CD8-positive, alpha-beta memory T cell (primary cell): ENCODE measurements around the gene METTL17. TPM values are rescaled to one million over a fixed set of nuclear protein-coding genes. Genes with fewer than 3 reads are reported as not detected.
"Not testable (repeated sequence)": the region's sequence is repeated elsewhere in the genome, so short reads cannot be mapped to it uniquely, and the experiment has no call there.

Experiments used
- CTCF ChIA-PET: fragments of 350-600 bp; sonication (Branson Sonifier 250); formaldehyde crosslinking; loops from one replicate; lab custom pipeline; 2021; ENCODE audit warnings: antibody characterized with exemption; lab: Charles Lee
- POLR2A ChIA-PET: fragments of 350-600 bp; sonication (Branson Sonifier 250); formaldehyde crosslinking; loops from one replicate; lab custom pipeline; 2021; ENCODE audit warnings: antibody characterized with exemption; lab: Charles Lee
- DNase-seq, 5 donors: peaks; one replicate each; pipeline versions ENCODE4 v3.0.0 to v3.0.0-alpha.2; 2020 to 2022; ENCODE audit warnings: mixed read lengths in 1 of 5
- H3K27ac ChIP-seq: one replicate; pipeline ENCODE4 v1.7.0; 2013; ENCODE audit warnings: low read depth, mild to moderate bottlenecking, low read length, moderate library complexity
- H3K27me3 ChIP-seq: 2 replicates; pipeline ENCODE4 v1.7.0; 2013; ENCODE audit warnings: low read length, mild to moderate bottlenecking; ENCODE audit not compliant: insufficient read depth, poor library complexity, severe bottlenecking
- H3K36me3 ChIP-seq: 2 replicates; pipeline ENCODE4 v1.7.0; 2013; ENCODE audit warnings: mild to moderate bottlenecking, low read length, moderate library complexity; ENCODE audit not compliant: insufficient read depth
- H3K4me1 ChIP-seq: 2 replicates; pipeline ENCODE4 v1.7.0; 2013; ENCODE audit warnings: mild to moderate bottlenecking, low read length, moderate library complexity; ENCODE audit not compliant: insufficient read depth
- H3K4me3 ChIP-seq: 2 replicates; pipeline ENCODE4 v1.7.0; 2013; ENCODE audit warnings: mild to moderate bottlenecking, low read length
- H3K9me3 ChIP-seq: 2 replicates; pipeline ENCODE4 v1.7.0; 2013; ENCODE audit warnings: mild to moderate bottlenecking, low read length
- H3K27ac Mint-ChIP-seq, 8 donors: one replicate each; pipeline ENCODE4 v1.8.0; 2020 to 2021; ENCODE audit warnings: mixed read lengths in 8 of 8, mild to moderate bottlenecking in 6 of 8, inconsistent platforms in 3 of 8, moderate library complexity in 3 of 8
- H3K27me3 Mint-ChIP-seq, 2 donors: one replicate each; pipeline ENCODE4 v1.8.0; 2020 to 2021; ENCODE audit warnings: mixed read lengths in 2 of 2, mild to moderate bottlenecking in 1 of 2, moderate library complexity in 1 of 2
- H3K36me3 Mint-ChIP-seq, 3 donors: one replicate each; pipeline ENCODE4 v1.8.0; 2020 to 2021; ENCODE audit warnings: mixed read lengths in 3 of 3, inconsistent platforms in 1 of 3, mild to moderate bottlenecking in 1 of 3
- H3K4me1 Mint-ChIP-seq, 3 donors: one replicate each; pipeline ENCODE4 v1.8.0; 2020 to 2021; ENCODE audit warnings: mixed read lengths in 3 of 3, inconsistent platforms in 1 of 3, mild to moderate bottlenecking in 1 of 3
- H3K4me3 Mint-ChIP-seq, 7 donors: one replicate each; pipeline ENCODE4 v1.8.0; 2020 to 2021; ENCODE audit warnings: mixed read lengths in 7 of 7, mild to moderate bottlenecking in 6 of 7, moderate library complexity in 4 of 7, inconsistent platforms in 2 of 7
- H3K9me3 Mint-ChIP-seq, 5 donors: one replicate each; pipeline ENCODE4 v1.8.0; 2020 to 2022; ENCODE audit warnings: mixed read lengths in 5 of 5, mild to moderate bottlenecking in 3 of 5, moderate library complexity in 2 of 5, inconsistent platforms in 1 of 5
- polyA plus RNA-seq: library from polyadenylated mRNA; unstranded; fragments of 300-500 nt; fragmentation: Illumina TruSeq; gene quantifications from one replicate; pipeline ENCODE4 v1.2.3, GENCODE V29; 2021
- total RNA-seq, 2 experiments: library from RNA; stranded (reverse); gene quantifications; one replicate each; pipeline ENCODE4 v1.2.3, GENCODE V29; 2021

METTL17 gene
- total and polyA plus RNA-seq, 3 experiments from 2014 or later = 43.9 to 107 (median 102) TPM

GRCh38 chr14:20982646-20983369 is 7.0 kb upstream of the METTL17 start:
- no peak for DNase-seq
- Histone ChIP-seq H3K9me3 (no peaks in the 10 kb centered on the region), H3K4me3 (no peak overlapping the region), H3K27me3 (peaks cover 3% of the 10 kb centered on the region), H3K4me1 (no peaks in the 10 kb centered on the region), H3K36me3 (no peaks in the 10 kb centered on the region), H3K27ac (no peak overlapping the region)
- Mint-ChIP-seq H3K27me3 (peaks cover 3 to 29% of the 10 kb centered on the region in 2 donors), H3K4me3 (no peak overlapping the region), H3K4me1 (no peaks in the 10 kb centered on the region), H3K36me3 (no peaks in the 10 kb centered on the region), H3K9me3 (no peaks in the 10 kb centered on the region), H3K27ac (no peak overlapping the region)
- ChIA-PET POLR2A (no interaction called here), CTCF (interaction anchor here (4.4 kb wide), 1 partner anchor 12 kb away, joined by 41 read pairs; no protein-coding TSS in a partner anchor)

- POLR2A ChIA-PET, H3K4me3 ChIP-seq, CTCF ChIA-PET, H3K9me3 Mint-ChIP-seq, H3K27ac ChIP-seq, H3K36me3 ChIP-seq, H3K27me3 ChIP-seq, H3K9me3 ChIP-seq, H3K4me1 ChIP-seq, DNase-seq: not testable (repeated sequence)
- H3K27me3 Mint-ChIP-seq = peaks cover 0 to 17% of the 10 kb centered on the region in 2 donors
- peak overlapping the region in 1 of 7 donors; percentile 40 for H3K4me3 Mint-ChIP-seq
- peaks cover 0 to 10% (median 0%) of the 10 kb centered on the region in 3 donors for H3K36me3 Mint-ChIP-seq
- H3K4me1 Mint-ChIP-seq = peaks cover 11 to 16% (median 11%) of the 10 kb centered on the region in 3 donors
- peak overlapping the region in 1 of 8 donors; percentile 39 for H3K27ac Mint-ChIP-seq
Observed at GRCh38 chr14:20985650-20986049, 4.1 kb upstream of the METTL17 start.

- peaks cover 0 to 13% of the 10 kb centered on the region in 2 donors for H3K27me3 Mint-ChIP-seq
- ChIA-PET POLR2A (no interaction called here), CTCF (interaction anchor here (0.9 kb wide), 1 partner anchor 16 kb away, joined by 3 read pairs; no protein-coding TSS in a partner anchor)
- Histone ChIP-seq H3K27ac (no peak overlapping the region), H3K4me1 (peaks cover 21% of the 10 kb centered on the region), H3K27me3 (no peaks in the 10 kb centered on the region), H3K4me3 (no peak overlapping the region), H3K36me3 (peaks cover 1% of the 10 kb centered on the region), H3K9me3 (no peaks in the 10 kb centered on the region)
- H3K4me1 Mint-ChIP-seq = peaks cover 20 to 26% (median 22%) of the 10 kb centered on the region in 3 donors
- no peaks in the 10 kb centered on the region for H3K9me3 Mint-ChIP-seq
- no peak overlapping the region for H3K27ac Mint-ChIP-seq
- no peak for DNase-seq
- peak overlapping the region in 2 of 7 donors; percentile 20 to 71 for H3K4me3 Mint-ChIP-seq
- H3K36me3 Mint-ChIP-seq = peaks cover 0 to 13% (median 0%) of the 10 kb centered on the region in 3 donors
Observed at GRCh38 chr14:20986811-20987210, 3.0 kb upstream of the METTL17 start.

- no peak for DNase-seq
- ChIA-PET CTCF (interaction anchor here (0.9 to 1.9 kb wide), 3 partner anchors 11 to 104 kb away, joined by 3 to 7 read pairs (median 3); no protein-coding TSS in a partner anchor), POLR2A (no interaction called here)
- no peaks in the 10 kb centered on the region for H3K9me3 ChIP-seq
- peak overlapping the region; percentile 34 for H3K4me3 ChIP-seq
- no peaks in the 10 kb centered on the region for H3K9me3 Mint-ChIP-seq
- no peaks in the 10 kb centered on the region for H3K27me3 ChIP-seq
- peaks cover 23% of the 10 kb centered on the region for H3K4me1 ChIP-seq
- H3K36me3 ChIP-seq = peaks cover 17% of the 10 kb centered on the region
- H3K36me3 Mint-ChIP-seq = peaks cover 0 to 31% (median 2%) of the 10 kb centered on the region in 3 donors
- H3K27ac Mint-ChIP-seq = peak overlapping the region in 4 of 8 donors; percentile 6 to 71 (median 54)
- H3K4me3 Mint-ChIP-seq = peak overlapping the region; percentile 41 to 74 (median 63)
- peaks cover 25 to 30% (median 26%) of the 10 kb centered on the region in 3 donors for H3K4me1 Mint-ChIP-seq
- peak overlapping the region; percentile 6 for H3K27ac ChIP-seq
- H3K27me3 Mint-ChIP-seq = peaks cover 0 to 4% of the 10 kb centered on the region in 2 donors
Observed at GRCh38 chr14:20988717-20989470, 886 bp upstream of the METTL17 start.

GRCh38 chr14:20989471-20989786 is 351 bp upstream of the METTL17 start:
- Histone ChIP-seq H3K4me3 (peak overlapping the region; percentile 34), H3K4me1 (peaks cover 23% of the 10 kb centered on the region), H3K36me3 (peaks cover 22% of the 10 kb centered on the region), H3K9me3 (no peaks in the 10 kb centered on the region), H3K27ac (peak overlapping the region; percentile 6), H3K27me3 (no peaks in the 10 kb centered on the region)
- POLR2A ChIA-PET = no interaction called here
- CTCF ChIA-PET = interaction anchor here (0.9 to 1.9 kb wide), 3 partner anchors 12 to 104 kb away, joined by 3 to 7 read pairs (median 3); no protein-coding TSS in a partner anchor
- Mint-ChIP-seq H3K4me3 (peak overlapping the region; percentile 83 to 99 (median 93)), H3K27me3 (no peaks in the 10 kb centered on the region), H3K4me1 (peaks cover 25 to 30% (median 26%) of the 10 kb centered on the region in 3 donors), H3K27ac (peak overlapping the region; percentile 58 to 99 (median 94)), H3K9me3 (no peaks in the 10 kb centered on the region), H3K36me3 (peaks cover 0 to 36% (median 5%) of the 10 kb centered on the region in 3 donors)
- DNase-seq = no peak

- Histone ChIP-seq H3K27ac (no peak overlapping the region), H3K36me3 (peaks cover 44% of the 10 kb centered on the region), H3K4me1 (peaks cover 13% of the 10 kb centered on the region), H3K9me3 (no peaks in the 10 kb centered on the region), H3K4me3 (no peak overlapping the region), H3K27me3 (no peaks in the 10 kb centered on the region)
- Mint-ChIP-seq H3K27me3 (no peaks in the 10 kb centered on the region), H3K4me3 (no peak overlapping the region), H3K4me1 (peaks cover 6 to 8% (median 6%) of the 10 kb centered on the region in 3 donors), H3K27ac (no peak overlapping the region), H3K9me3 (no peaks in the 10 kb centered on the region), H3K36me3 (peaks cover 4 to 57% (median 28%) of the 10 kb centered on the region in 3 donors)
- ChIA-PET POLR2A (no interaction called here), CTCF (interaction anchor here (1.4 to 3.5 kb wide), 4 partner anchors 18 to 96 kb away, joined by 3 to 17 read pairs (median 10); no protein-coding TSS in a partner anchor)
- DNase-seq = no peak
Observed at GRCh38 chr14:20996521-20996920, 6.7 kb downstream of the METTL17 start.

- no peaks in the 10 kb centered on the region for H3K27me3 Mint-ChIP-seq
- ChIA-PET POLR2A (interaction anchor here (0.6 kb wide), 2 partner anchors 46 to 172 kb away, joined by 3 to 5 read pairs; no protein-coding TSS in a partner anchor), CTCF (interaction anchor here (1.4 to 3.5 kb wide), 5 partner anchors 15 to 95 kb away, joined by 3 to 17 read pairs (median 6); no protein-coding TSS in a partner anchor)
- Histone ChIP-seq H3K27me3 (no peaks in the 10 kb centered on the region), H3K9me3 (no peaks in the 10 kb centered on the region), H3K36me3 (peaks cover 39% of the 10 kb centered on the region), H3K27ac (no peak overlapping the region), H3K4me3 (no peak overlapping the region), H3K4me1 (peaks cover 7% of the 10 kb centered on the region)
- no peak for DNase-seq
- H3K4me1 Mint-ChIP-seq = peaks cover under 1 to 2% (median under 1%) of the 10 kb centered on the region in 3 donors
- peak overlapping the region in 1 of 8 donors; percentile 18 for H3K27ac Mint-ChIP-seq
- peaks cover 4 to 53% (median 28%) of the 10 kb centered on the region in 3 donors for H3K36me3 Mint-ChIP-seq
- no peaks in the 10 kb centered on the region for H3K9me3 Mint-ChIP-seq
- H3K4me3 Mint-ChIP-seq = no peak overlapping the region
Observed at GRCh38 chr14:20997115-20997514, 7.3 kb downstream of the METTL17 start.
